A549 (cell line): ENCODE measurements around the gene LRRIQ1.

Experiments used
- JUN ChIP-seq, 2 experiments: fragments of >200 bp; sonication (Bioruptor Twin); formaldehyde crosslinking; IDR thresholded peaks; 2 replicates in 1 of 2; 3 replicates in 1 of 2; pipeline ENCODE4 v1.6.1; 2016 to 2017
- NFE2L2 ChIP-seq: fragments of 150-350 bp; conservative IDR thresholded peaks from 2 replicates; pipeline ENCODE4 v1.6.1; 2014; ENCODE audit warnings: low read length

DNA sequence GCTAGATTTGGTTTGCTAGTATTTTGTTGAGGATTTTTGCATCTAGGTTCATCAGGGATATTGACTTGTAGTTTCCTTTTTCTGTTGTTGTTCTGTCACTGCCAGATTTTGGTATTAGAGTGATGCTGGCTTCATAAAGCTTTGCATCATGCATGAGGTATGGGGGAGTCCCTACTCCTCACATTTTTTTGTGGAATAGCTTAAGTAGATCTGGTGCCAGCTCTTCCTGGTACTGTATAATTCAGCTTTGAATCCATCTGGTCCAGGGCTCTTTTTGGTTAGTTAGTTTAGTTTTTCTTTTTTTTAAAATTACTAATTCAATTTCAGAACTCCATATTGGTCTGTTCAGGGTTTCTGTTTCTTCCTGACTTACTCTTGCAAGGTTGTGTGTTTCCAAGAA, 59.4 kb downstream of the LRRIQ1 start:
- TF ChIP-seq NFE2L2 (no peak), JUN (IDR thresholded peaks at IDR 0.05) (no peak)
